Panc1 (cell line): Measurements from ENCODE around the gene SLCO3A1. TPM values are rescaled to one million over a fixed set of nuclear protein-coding genes. Genes with fewer than 3 reads are reported as not detected.

ENCODE experiments used
- ATAC-seq: fragments of 200-7000 bp; cut with Tn5 transposase; 2 replicates; pipeline ENCODE4 v1.9.1; 2020; ENCODE audit warnings: mild to moderate bottlenecking, moderate library complexity
- BruUV-seq: library from RNA; stranded (reverse); fragments of 400-500 nt; replicated peaks from 2 replicates; lab custom pipeline; 2021; lab: Mats Ljungman, UMichigan
- CTCF ChIA-PET: fragments of 300-600 bp; sonication (Branson Sonifier 250); formaldehyde crosslinking; loops from one replicate; lab custom pipeline; 2022; ENCODE audit warnings: antibody characterized with exemption; lab: Charles Lee
- POLR2A ChIA-PET: fragments of 300-600 bp; sonication (Branson Sonifier 250); formaldehyde crosslinking; loops from one replicate; lab custom pipeline; 2022; ENCODE audit warnings: antibody characterized with exemption; lab: Charles Lee
- DNase-seq: peaks from one replicate; pipeline ENCODE4 v3.0.0-alpha.2; 2010; ENCODE audit warnings: low read depth, low spot score
- H3K27ac ChIP-seq: 2 replicates; pipeline ENCODE4 v1.5.1; 2011; ENCODE audit warnings: mild to moderate bottlenecking, low read length, inconsistent platforms
- H3K27me3 ChIP-seq: fragments of 200-500 bp; sonication (Bioruptor generic); 2 replicates; pipeline ENCODE4 v1.6.0; 2014; ENCODE audit warnings: low read length, inconsistent platforms; ENCODE audit not compliant: control insufficient read depth, insufficient read depth
- H3K36me3 ChIP-seq: fragments of 200-500 bp; sonication (Bioruptor generic); 2 replicates; pipeline ENCODE4 v1.5.1; 2014; ENCODE audit warnings: inconsistent platforms, mild to moderate bottlenecking, low read length, moderate library complexity; ENCODE audit not compliant: control insufficient read depth, insufficient read depth
- H3K4me1 ChIP-seq: 2 replicates; pipeline ENCODE4 v1.5.1; 2011; ENCODE audit warnings: inconsistent platforms, mild to moderate bottlenecking, low read length, moderate library complexity; ENCODE audit not compliant: control insufficient read depth, insufficient read depth
- H3K4me3 ChIP-seq, 2 experiments: 2 replicates each; pipeline ENCODE4 v1.5.1; 2011 to 2012; ENCODE audit warnings: low read depth in 2 of 2, low read length in 2 of 2, mild to moderate bottlenecking in 2 of 2, inconsistent platforms in 1 of 2, moderate library complexity in 1 of 2
- H3K9me3 ChIP-seq: fragments of 200-500 bp; sonication (Bioruptor generic); 2 replicates; pipeline ENCODE4 v1.5.1; 2014; ENCODE audit warnings: low read depth, mild to moderate bottlenecking, inconsistent platforms, low read length, moderate library complexity; ENCODE audit not compliant: control insufficient read depth, insufficient read depth
- CTCF ChIP-seq: fragments of 450-650 bp; IDR thresholded peaks from 2 replicates; pipeline ENCODE4 v1.5.1; 2017; ENCODE audit warnings: mild to moderate bottlenecking
- POLR2AphosphoS5 ChIP-seq: IDR thresholded peaks from 2 replicates; pipeline ENCODE4 v1.6.1; 2012; ENCODE audit warnings: mild to moderate bottlenecking, low read depth, low read length, moderate library complexity
- REST ChIP-seq, 2 experiments: IDR thresholded peaks; 2 replicates each; pipeline ENCODE4 v1.6.1; 2011 to 2012; ENCODE audit warnings: low read depth in 2 of 2, control low read depth in 1 of 2, low read length in 1 of 2, mild to moderate bottlenecking in 1 of 2, moderate library complexity in 1 of 2; ENCODE audit not compliant: insufficient read depth in 1 of 2
- SIN3A ChIP-seq: IDR thresholded peaks from 2 replicates; pipeline ENCODE4 v1.6.1; 2012; ENCODE audit warnings: low read depth, mild to moderate bottlenecking, low read length, moderate library complexity, borderline replicate concordance; ENCODE audit not compliant: insufficient read depth
- TCF7L2 ChIP-seq: IDR thresholded peaks from 2 replicates; pipeline ENCODE4 v1.6.1; 2011; ENCODE audit warnings: mild to moderate bottlenecking, low read depth, low read length, inconsistent platforms
- in situ Hi-C: cut with HindIII; loops from 2 replicates; pipeline ENCODE4 v1.10.0; 2016; ENCODE audit warnings: low sequenced_read_pairs, low pct_unique_long_range_greater_than_20kb
- intact Hi-C: fragments of 100-400 bp; cut with micrococcal nuclease; formaldehyde crosslinking; loops from one replicate; pipeline ENCODE4 v1.10.0; 2022; ENCODE audit not compliant: unreplicated experiment
- total RNA-seq: library from RNA; stranded (reverse); gene quantifications from one replicate; pipeline ENCODE4 v1.2.1, GENCODE V29; 2021; ENCODE audit not compliant: unreplicated experiment

Gene SLCO3A1
- total RNA-seq, 1 experiment from 2014 or later: 20.6 TPM

GRCh38 chr15:92195241-92195640 is 341.7 kb downstream of the SLCO3A1 start:
- POLR2A ChIA-PET: no interaction called here
- intact Hi-C loops: no loop called here

GRCh38 chr15:92196342-92196741 is 342.8 kb downstream of the SLCO3A1 start:
- CTCF ChIA-PET: no interaction called here
- TF ChIP-seq TCF7L2: no peak
- no peak for TF ChIP-seq REST (IDR thresholded peaks at IDR 0.05; ENCODE audit: insufficient read depth in 1 of 2, low read depth in 2 of 2, low read length in 1 of 2)
- TF ChIP-seq POLR2AphosphoS5: no peak
- no peak for TF ChIP-seq SIN3A
- TF ChIP-seq CTCF: no peak

More at GRCh38 chr15:92195241-92195640, 341.7 kb downstream of the SLCO3A1 start:
- H3K9me3 ChIP-seq: no peaks in the 10 kb centered on the region
- no peak overlapping the region for H3K4me3 ChIP-seq
- BruUV-seq: no TSS peak
- DNase-seq (no peak), ATAC-seq (no peak)
- no peak for TF ChIP-seq SIN3A
- TF ChIP-seq CTCF: no peak
- no peak for TF ChIP-seq TCF7L2
- TF ChIP-seq POLR2AphosphoS5: no peak
- TF ChIP-seq REST (IDR thresholded peaks at IDR 0.05; ENCODE audit: insufficient read depth in 1 of 2, low read depth in 2 of 2, low read length in 1 of 2): no peak
- no peaks in the 10 kb centered on the region for H3K27me3 ChIP-seq
- in situ Hi-C loops: no loop called here
- CTCF ChIA-PET: no interaction called here
- no peaks in the 10 kb centered on the region for H3K4me1 ChIP-seq
- H3K36me3 ChIP-seq: no peaks in the 10 kb centered on the region
- no peak overlapping the region for H3K27ac ChIP-seq

More at GRCh38 chr15:92196342-92196741, 342.8 kb downstream of the SLCO3A1 start:
- BruUV-seq: no TSS peak
- H3K27me3 ChIP-seq: no peaks in the 10 kb centered on the region
- in situ Hi-C loops: no loop called here
- DNase-seq (no peak), ATAC-seq (no peak)
- POLR2A ChIA-PET: no interaction called here
- H3K27ac ChIP-seq: no peak overlapping the region
- H3K4me1 ChIP-seq: no peaks in the 10 kb centered on the region
- no peaks in the 10 kb centered on the region for H3K9me3 ChIP-seq
- intact Hi-C loops: no loop called here
- H3K4me3 ChIP-seq: no peak overlapping the region
- H3K36me3 ChIP-seq: no peaks in the 10 kb centered on the region
